ENCODE measurements around the gene PDZRN3. TPM values are rescaled to one million over a fixed set of nuclear protein-coding genes. Genes with fewer than 3 reads are reported as not detected.

PDZRN3 gene
- total RNA-seq, 1 donor from 2014 or later = 3.4 TPM

GRCh38 chr3:73509066-73509465, 115.7 kb downstream of the PDZRN3 start:
- Histone ChIP-seq H3K9me3 (ENCODE audit: low read depth) (no peaks in the 10 kb centered on the region), H3K9ac (no peak overlapping the region), H3K27ac (no peak overlapping the region), H2AFZ (replicated peaks) (no peak overlapping the region), H3F3A (ENCODE audit: low read depth) (peaks cover 8% of the 10 kb centered on the region), H3K4me1 (peaks cover 36% of the 10 kb centered on the region), H3K36me3 (no peaks in the 10 kb centered on the region), H4K20me1 (ENCODE audit: low read depth) (no peaks in the 10 kb centered on the region), H3K4me3 (no peak overlapping the region), H3K79me2 (ENCODE audit: low read depth) (no peaks in the 10 kb centered on the region), H3K4me2 (no peak overlapping the region), H3K27me3 (peaks cover 21% of the 10 kb centered on the region)
- Mint-ChIP-seq H3K27me3 (ENCODE audit: insufficient read depth, low read depth) (no peaks in the 10 kb centered on the region), H3K9me3 (no peaks in the 10 kb centered on the region), H3K4me1 (peaks cover 45% of the 10 kb centered on the region), H3K4me3 (no peak overlapping the region), H3K36me3 (no peaks in the 10 kb centered on the region), H3K27ac (no peak overlapping the region)
- TF ChIP-seq EZH2phosphoT487 (IDR thresholded peaks at IDR 0.05) (no peak), CTCF (IDR thresholded peaks at IDR 0.05) (no peak), EZH2 (IDR thresholded peaks at IDR 0.05) (no peak)
- DNase-seq (ENCODE audit: low spot score) = no peak

GRCh38 chr3:73508330-73508954, 116.3 kb downstream of the PDZRN3 start:
- Histone ChIP-seq H3K4me3 (no peak overlapping the region), H2AFZ (replicated peaks) (no peak overlapping the region), H3K4me2 (no peak overlapping the region), H3K27me3 (peaks cover 19% of the 10 kb centered on the region), H4K20me1 (ENCODE audit: low read depth) (no peaks in the 10 kb centered on the region), H3K9me3 (ENCODE audit: low read depth) (no peaks in the 10 kb centered on the region), H3F3A (ENCODE audit: low read depth) (peaks cover 5% of the 10 kb centered on the region), H3K79me2 (ENCODE audit: low read depth) (no peaks in the 10 kb centered on the region), H3K4me1 (peaks cover 30% of the 10 kb centered on the region), H3K27ac (no peak overlapping the region), H3K9ac (no peak overlapping the region), H3K36me3 (no peaks in the 10 kb centered on the region)
- DNase-seq (ENCODE audit: low spot score) = peak; percentile 83
- Mint-ChIP-seq H3K4me3 (no peak overlapping the region), H3K27me3 (ENCODE audit: insufficient read depth, low read depth) (no peaks in the 10 kb centered on the region), H3K9me3 (no peaks in the 10 kb centered on the region), H3K36me3 (no peaks in the 10 kb centered on the region), H3K27ac (no peak overlapping the region), H3K4me1 (peaks cover 43% of the 10 kb centered on the region)
- TF ChIP-seq EZH2 (IDR thresholded peaks at IDR 0.05) (no peak), CTCF (IDR thresholded peaks at IDR 0.05) (peak; percentile 80)

DNA sequence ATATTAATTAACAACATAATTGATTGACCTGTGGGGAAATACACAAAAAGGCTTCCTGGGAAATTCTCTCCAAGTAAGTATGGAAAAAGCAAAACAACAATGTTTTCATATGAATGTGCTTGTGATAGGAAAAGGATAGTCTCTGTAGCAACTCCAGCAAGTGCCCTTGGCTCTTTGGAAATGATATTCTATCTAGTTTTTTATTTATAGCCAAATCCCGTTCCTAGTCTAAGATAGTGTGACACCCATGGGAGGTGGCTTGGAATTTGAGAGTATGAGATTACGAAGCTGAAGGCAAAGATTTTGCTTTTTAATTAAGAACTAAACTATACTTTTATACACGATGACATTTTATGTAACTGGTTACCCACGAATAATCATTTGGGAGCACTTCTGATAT, 119.9 kb downstream of the PDZRN3 start:
- H3K9me3 ChIP-seq (ENCODE audit: low read depth) = no peaks in the 10 kb centered on the region
- Mint-ChIP-seq H3K4me1 (peaks cover 35% of the 10 kb centered on the region), H3K36me3 (no peaks in the 10 kb centered on the region), H3K4me3 (no peak overlapping the region), H3K9me3 (no peaks in the 10 kb centered on the region), H3K27ac (no peak overlapping the region), H3K27me3 (ENCODE audit: insufficient read depth, low read depth) (peaks cover 3% of the 10 kb centered on the region)
- no peak overlapping the region for H2AFZ ChIP-seq (replicated peaks)
- no peak overlapping the region for H3K4me2 ChIP-seq
- no peak for DNase-seq (ENCODE audit: low spot score)
- H3K27ac ChIP-seq = no peak overlapping the region
- no peaks in the 10 kb centered on the region for H3K27me3 ChIP-seq
- H3K9ac ChIP-seq = no peak overlapping the region
- no peaks in the 10 kb centered on the region for H4K20me1 ChIP-seq (ENCODE audit: low read depth)
- no peaks in the 10 kb centered on the region for H3K79me2 ChIP-seq (ENCODE audit: low read depth)
- no peaks in the 10 kb centered on the region for H3K36me3 ChIP-seq
- H3K4me3 ChIP-seq = no peak overlapping the region
- H3F3A ChIP-seq (ENCODE audit: low read depth) = peaks cover 5% of the 10 kb centered on the region
- TF ChIP-seq CTCF (IDR thresholded peaks at IDR 0.05) (no peak), EZH2 (IDR thresholded peaks at IDR 0.05) (no peak), EZH2phosphoT487 (IDR thresholded peaks at IDR 0.05) (no peak)
- H3K4me1 ChIP-seq = peaks cover 22% of the 10 kb centered on the region
